Measurements from ENCODE around the gene NUMA1.

The NUMA1 gene

GRCh38 chr11:72013765-72014711, 66.3 kb downstream of the NUMA1 start:
- no peak for DNase-seq

DNA sequence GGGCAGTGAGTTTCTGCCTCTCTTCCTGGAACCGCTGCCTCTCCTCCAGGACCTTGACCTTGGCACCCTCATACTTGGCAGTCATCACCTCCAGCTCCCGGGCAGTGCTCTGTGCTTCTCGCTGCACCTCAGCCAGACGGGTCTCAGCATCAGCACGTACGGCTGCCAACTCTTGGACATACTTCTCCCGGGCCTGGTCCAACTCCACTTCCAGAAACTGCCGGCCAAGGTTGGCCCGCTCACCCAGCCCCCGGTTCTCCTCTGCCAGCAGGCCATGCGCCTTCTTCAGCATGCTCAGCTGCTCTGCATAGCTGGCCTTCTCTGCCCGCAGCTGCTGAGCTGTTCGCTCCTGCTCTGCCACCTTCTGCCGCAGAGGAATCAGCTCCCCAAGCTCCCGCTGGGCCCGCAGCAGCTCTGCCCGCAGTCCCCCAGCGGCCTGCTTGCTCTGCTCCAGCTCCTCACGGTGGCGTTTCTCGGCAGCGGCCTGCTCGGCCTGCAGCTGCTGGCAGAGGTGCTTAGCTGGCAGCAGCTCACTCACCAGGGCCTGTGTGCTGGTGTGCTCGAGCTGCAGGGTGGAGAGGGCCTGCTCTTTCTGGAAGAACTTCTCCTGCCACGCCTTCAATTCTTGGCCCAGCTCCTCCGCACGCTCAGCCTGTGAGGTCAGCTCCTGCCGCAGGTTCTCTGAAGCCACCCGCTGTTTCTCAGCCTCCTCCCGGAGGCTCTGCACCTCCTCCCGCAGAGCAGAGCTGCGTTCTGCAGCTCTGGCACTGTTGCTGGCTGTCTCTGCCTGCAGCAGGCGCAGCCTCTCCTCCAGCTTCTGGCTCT, 67.2 kb downstream of the NUMA1 start:
- DNase-seq = no peak

DNA sequence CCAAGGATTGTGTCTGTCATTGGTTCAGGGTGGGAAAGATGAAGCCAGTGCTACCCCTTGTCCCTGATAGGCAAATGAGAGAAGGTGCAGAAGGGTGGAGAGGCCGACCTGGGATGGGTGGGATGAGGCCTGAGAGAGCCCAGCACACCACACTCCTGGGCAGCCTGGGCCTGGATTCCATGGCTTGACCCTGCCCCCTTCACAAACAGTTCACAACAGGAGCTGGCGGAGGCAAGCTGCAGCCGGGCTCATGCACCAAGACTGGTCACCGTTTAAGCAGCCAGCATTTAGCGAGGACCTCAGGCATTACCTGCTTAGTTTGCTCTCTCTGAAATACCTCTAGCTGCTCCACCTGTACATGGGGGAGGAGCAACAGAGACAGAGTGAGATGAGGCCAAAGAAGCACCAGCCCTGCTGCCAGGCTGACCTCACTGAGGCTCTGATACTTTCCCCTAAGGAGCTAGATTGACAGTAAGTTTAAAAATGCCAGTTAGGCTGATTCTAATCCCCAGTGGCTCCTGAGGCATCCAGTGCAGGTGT, 68.2 kb downstream of the NUMA1 start:
- DNase-seq = no peak

DNA sequence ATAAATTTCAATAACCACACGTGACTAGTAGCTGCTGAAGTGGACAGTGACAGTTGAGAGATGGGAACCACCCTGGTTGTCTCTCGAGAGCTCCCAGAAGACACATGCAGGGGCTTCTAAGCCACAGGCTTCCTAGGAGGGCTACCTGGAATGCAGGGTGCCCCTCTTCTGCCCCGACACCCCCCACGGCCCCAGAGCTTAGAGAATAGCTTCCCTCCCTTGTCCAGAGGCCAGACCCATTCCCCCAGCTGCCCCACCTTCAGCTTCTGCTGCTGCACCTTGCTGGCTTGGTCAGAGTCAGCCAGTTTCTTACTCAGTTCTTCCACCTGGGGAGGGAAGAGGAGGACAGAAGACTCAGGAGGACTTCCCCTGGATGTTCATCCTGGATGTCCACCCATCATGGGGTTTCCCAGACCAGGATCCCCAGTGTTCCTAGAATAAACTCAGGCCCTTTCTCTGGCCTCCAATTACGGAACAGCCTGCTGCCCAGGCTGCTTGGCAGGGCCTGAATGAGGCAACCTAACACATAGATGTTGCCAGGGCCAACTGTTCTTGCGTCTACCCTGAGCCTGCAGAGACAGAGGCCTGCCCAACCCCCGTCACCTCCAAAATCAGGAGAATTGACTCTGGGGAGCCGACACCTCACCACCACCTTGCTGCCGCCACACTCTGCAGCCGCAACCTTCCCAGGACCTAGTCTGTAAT, 69.7 kb downstream of the NUMA1 start:
- DNase-seq = no peak

DNA sequence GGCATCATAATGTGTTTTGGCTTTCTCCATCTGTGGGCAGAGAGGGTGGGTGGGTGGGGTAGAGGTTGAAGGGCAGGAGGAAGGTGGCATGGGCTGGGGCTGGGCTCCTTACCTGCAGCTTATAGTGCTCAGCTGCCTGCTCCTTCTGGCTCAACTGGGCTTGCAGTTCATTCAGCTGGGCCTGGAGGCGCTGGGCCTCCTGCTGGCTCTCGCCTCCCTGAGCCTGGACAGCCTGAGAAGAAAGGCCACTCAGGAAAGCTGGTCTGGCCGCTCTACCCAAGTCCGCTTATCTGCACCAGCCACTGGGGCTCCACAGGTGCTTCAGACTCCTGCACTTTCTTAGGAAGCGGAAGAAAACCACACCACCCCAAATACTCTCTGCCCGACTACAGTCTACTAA, 71.2 kb downstream of the NUMA1 start:
- DNase-seq = no peak

DNA sequence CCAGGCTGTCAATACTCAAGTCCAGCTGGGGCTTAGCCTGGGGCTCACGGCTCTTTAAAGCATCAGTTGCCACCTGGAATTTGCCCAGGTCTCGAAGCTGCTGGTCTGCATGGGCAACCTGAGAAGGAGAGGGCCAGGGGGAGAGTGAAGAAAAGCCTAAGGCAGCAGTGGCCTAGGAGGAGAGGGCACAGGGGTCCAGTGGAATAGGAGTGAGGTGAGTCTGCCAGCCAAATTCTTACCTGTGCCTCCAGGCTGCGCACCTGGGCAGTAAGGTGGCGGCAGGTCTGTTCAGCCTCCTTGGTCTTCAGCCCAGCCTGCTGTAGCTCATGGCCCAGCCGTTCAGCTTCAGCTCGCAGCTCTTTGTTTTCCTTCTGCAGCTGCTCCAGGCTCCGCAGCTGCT, 71.6 kb downstream of the NUMA1 start:
- no peak for DNase-seq

DNA sequence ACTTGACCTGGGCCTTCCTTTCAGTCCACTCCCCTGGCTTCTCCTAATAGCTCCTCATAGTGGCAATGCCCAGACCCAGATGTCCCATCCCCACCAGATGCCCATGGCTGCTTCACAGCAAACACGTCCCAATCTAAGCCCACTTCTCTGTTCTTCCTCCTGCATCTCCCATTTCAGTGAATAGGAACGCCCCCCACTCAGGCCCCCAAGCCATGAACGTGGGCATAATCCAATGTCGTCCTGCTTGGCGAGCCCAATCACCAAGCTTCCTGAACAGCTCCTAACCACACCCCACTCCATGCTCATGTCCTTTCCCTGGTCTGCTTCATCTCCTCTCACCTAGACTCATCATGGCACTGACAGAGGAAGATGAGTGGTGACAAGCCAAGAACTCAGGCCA, 72.8 kb downstream of the NUMA1 start:
- no peak for DNase-seq

DNA sequence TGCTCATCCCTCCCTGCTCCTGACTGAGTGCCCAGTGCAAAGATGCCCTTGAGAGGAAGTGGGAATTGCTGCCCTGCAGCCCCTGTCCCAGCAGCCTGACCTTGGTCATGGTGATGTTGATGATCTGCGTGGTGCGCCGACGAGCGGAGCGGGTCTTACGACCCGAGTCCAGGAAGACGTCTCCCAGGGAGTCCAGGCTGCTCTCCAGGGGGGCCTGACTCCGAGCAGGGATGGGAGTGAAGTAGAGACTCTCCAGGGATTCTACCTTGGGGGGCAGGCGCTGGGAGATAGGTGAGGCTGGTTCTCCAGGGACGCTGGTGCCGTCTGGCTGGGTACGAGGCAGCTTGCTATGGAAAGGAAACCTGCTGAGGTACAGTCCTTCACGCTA, 73.3 kb downstream of the NUMA1 start:
- no peak for DNase-seq

DNA sequence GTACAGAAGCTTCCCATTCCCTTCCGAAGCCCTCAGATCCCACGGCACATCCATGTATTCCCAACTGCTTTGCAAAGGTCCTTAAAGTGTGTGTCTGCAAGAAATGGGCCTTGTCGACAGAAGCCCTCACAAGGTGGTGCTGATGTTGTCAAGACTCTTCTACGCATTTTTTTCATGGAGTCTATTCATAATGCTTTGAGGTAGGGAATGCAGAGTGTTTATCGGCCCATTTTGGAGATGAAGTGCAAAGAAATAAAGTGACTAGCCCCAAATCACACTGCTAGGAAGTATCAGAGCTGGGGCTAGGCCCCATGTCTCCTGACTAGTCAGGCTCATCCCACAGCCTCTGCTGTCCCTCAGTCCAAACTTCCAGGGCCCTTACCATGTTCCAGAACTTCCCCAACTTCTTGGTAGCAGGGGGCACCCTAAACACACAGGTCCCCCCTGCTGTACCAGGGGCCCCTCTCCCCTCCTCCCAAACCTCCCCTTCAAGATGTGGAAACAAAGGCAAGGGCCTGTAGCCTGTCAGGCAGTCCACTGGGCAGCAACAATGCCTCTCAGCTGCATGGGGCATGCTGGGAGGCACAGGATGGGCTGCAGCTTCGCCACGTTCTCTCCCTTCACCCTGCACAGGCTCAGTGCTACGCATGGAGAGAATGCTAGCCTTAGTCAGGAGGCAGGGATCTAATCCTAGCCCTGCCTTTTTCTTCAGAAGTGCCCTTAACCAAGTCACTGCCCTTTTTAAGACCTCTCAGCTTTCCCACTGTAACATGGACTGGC, 73.8 kb downstream of the NUMA1 start:
- no peak for DNase-seq

DNA sequence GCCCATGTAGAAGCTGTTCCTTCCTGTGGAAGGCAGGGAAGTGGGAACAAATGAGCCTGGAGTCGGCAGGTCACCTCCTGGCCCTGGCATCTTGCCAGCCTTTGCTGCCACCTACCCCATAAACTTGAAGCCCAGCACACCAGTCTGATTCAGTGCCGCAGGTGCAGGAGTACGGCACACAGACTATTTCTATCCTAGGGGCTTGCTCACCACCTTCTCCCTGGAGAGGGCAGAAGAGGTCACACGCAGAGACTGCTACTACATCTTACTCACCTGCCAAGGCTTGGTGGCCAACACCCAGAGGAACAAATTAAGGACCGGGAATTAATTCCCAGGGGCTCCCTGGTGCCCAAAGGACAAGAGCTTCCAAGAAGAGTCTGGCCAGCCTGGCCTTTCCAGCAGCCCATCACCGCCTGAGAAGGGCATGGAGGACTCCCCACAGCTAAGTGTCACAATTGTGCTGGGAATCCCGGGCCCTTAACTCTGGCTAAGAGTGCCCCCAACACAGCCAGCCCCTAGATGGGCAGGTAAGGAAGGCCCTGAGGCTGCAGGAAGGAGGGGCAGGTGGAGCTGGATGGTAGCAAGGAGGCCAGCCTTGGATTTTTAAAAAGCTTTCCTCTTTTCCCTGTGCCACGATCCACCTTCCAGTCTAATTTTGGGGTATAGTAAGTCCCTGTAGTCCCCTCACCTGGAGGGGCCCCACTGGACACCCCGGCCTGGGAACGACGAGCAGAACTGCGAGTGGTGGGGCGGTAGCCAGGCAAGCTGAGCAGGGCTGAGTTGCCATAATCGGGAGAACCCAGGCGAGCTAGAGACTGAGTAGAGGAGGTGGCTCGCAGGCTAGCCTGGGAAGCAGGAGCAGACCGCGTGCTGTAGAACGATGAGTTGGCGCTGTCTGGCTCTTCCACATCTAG, 74.7 kb downstream of the NUMA1 start:
- DNase-seq = no peak

- DNase-seq = no peak
Measured at GRCh38 chr11:72004515-72005346, 75.6 kb downstream of the NUMA1 start.

DNA sequence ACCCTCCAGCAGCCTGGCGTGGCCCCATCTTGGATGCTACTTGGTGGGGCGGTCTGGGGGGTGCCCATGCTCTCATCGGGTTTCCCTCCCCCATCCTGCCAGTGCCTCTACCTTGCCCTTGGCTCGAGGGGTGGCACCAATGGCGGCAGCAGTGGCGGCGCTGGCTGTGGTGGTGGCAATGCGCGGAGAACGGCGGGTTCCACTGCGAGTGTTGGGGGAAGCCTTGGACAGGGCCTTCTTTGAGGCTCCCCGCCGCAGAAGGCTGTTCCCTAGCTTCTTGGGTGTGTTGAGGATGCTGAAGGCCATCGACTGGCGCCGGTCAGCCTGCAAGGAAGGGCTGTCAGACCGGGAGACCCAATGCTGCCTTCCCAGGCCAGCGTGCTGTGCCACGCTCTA, 76.6 kb downstream of the NUMA1 start:
- DNase-seq = no peak

- no peak for DNase-seq
Measured at GRCh38 chr11:72002841-72003775, 77.2 kb downstream of the NUMA1 start.

DNA sequence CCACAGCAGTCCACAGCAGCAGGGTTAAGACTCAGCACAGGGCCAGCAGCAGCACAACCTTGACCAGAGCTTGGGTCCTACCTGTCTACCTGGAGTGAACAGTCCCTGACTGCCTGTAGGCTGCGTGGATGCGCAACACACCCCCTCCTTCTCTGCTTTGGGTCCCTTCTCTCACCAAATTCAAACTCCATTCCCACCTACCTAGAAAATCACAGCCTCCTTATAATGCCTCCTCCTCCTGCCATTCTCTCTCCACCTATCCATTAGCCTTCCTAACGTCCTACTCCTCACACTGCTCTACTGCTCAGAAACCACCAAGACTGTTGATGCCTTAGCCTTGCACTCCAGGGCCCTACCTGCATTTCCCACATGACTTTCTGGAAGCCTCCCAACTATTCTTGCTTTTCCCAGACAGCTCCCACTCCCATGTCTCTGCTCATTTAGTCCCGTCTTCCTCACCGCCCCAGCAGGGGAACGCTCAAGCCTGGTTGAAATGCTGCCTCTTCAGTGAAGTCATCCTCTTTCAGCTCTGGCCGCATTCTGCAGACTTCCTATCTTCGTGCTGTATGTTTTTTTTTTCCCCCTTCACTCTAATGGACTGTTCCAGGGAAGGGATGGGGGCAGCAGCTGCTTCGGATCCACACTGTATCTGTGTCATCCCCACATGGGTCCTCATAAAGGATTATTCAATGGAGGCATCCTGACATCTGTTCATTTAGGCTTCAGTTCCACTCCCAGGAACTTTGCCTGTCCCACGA, 78.3 kb downstream of the NUMA1 start:
- DNase-seq = no peak

DNA sequence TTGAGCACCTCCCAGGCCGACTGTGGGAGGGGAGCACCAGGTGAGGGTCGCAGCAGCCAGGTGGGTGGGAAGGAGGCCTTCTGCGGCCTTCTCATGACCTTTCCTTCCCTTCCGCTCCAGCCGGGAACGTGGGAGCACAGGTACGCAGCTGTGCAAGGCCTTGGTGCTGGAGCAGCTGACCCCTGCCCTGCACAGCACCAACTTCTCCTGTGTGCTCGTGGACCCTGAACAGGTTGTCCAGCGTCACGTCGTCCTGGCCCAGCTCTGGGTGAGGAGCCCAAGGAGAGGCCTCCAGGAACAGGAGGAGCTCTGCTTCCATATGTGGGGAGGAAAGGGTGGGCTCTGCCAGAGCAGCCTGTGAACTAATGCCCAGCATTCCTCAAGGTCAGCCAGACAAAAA, 79.1 kb downstream of the NUMA1 start:
- no peak for DNase-seq

GRCh38 chr11:72000202-72000867, 80.0 kb downstream of the NUMA1 start:
- no peak for DNase-seq

GRCh38 chr11:71999798-72000197, 80.5 kb downstream of the NUMA1 start:
- no peak for DNase-seq

GRCh38 chr11:71999362-71999761, 81.0 kb downstream of the NUMA1 start:
- DNase-seq = no peak
